Kidney (tissue), 14 donors: ENCODE data around the gene RASGRF1. TPM values are rescaled to one million over a fixed set of nuclear protein-coding genes. Genes with fewer than 3 reads are reported as not detected.

ENCODE experiments used
- DNase-seq, 5 donors: peaks; one replicate each; pipeline ENCODE4 v3.0.0-alpha.2; 2013 to 2020
- FAIRE-seq: peaks from 2 replicates; lab custom pipeline; 2012; peaks lifted over from hg19 to GRCh38; lab: Jason Lieb, UNC
- H3K27ac ChIP-seq, 2 donors: one replicate each; pipeline ENCODE4 v1.7.0; 2013; ENCODE audit warnings: low read depth in 2 of 2, low read length in 2 of 2, inconsistent platforms in 1 of 2
- H3K27me3 ChIP-seq: one replicate; pipeline ENCODE4 v1.7.1; 2013; ENCODE audit warnings: low read length, inconsistent platforms; ENCODE audit not compliant: control insufficient read depth, insufficient read depth
- H3K36me3 ChIP-seq, 3 donors: one replicate each; pipeline versions ENCODE4 v1.7.0 to v1.7.1; 2013; ENCODE audit warnings: low read length in 3 of 3, control low read depth in 1 of 3, inconsistent platforms in 1 of 3; ENCODE audit not compliant: insufficient read depth in 3 of 3, control insufficient read depth in 2 of 3
- H3K4me1 ChIP-seq, 3 donors: one replicate each; pipeline versions ENCODE4 v1.7.0 to v1.7.1; 2013; ENCODE audit warnings: low read length in 3 of 3, inconsistent platforms in 1 of 3, low read depth in 1 of 3; ENCODE audit not compliant: control insufficient read depth in 2 of 3, insufficient read depth in 2 of 3
- H3K4me3 ChIP-seq, 3 donors: one replicate each; pipeline versions ENCODE4 v1.7.0 to v1.8.1; 2013; ENCODE audit warnings: low read length in 3 of 3, control low read depth in 1 of 3, inconsistent platforms in 1 of 3
- H3K9ac ChIP-seq, 3 donors: one replicate each; pipeline versions ENCODE4 v1.7.0 to v1.7.1; 2013; ENCODE audit warnings: low read length in 3 of 3, control low read depth in 1 of 3, inconsistent platforms in 1 of 3
- H3K9me3 ChIP-seq, 3 donors: one replicate each; pipeline versions ENCODE4 v1.7.0 to v1.7.1; 2013; ENCODE audit warnings: low read length in 3 of 3, control low read depth in 1 of 3, inconsistent platforms in 1 of 3; ENCODE audit not compliant: control insufficient read depth in 2 of 3, insufficient read depth in 1 of 3
- intact Hi-C: fragments of 100-400 bp; cut with DNase I; formaldehyde crosslinking; loops from one replicate; pipeline ENCODE4 v1.11.1; 2022
- polyA plus RNA-seq: library from polyadenylated mRNA; stranded (reverse); fragments of 350-450 nt; fragmentation: Illumina TruSeq; extraction: RNeasy Lipid Tissue Mini Kit (QIAGEN cat#74804); gene quantifications from one replicate; pipeline ENCODE4 v1.2.3, GENCODE V29; 2014; ENCODE audit warnings: low read depth, low replicate concordance; ENCODE audit not compliant: insufficient read depth
- total RNA-seq: library from RNA; stranded (reverse); fragmentation: NEBNext Ultra II Directional; extraction: Animal tissue kit (Norgen Biotek cat#: 25700); gene quantifications from one replicate; pipeline ENCODE4 v1.2.1, GENCODE V29; 2021
- TF ChIP-seq, protein P1 (sequence below): IDR thresholded peaks from 3 replicates; pipeline ENCODE4 v1.5.1; 2012; ENCODE audit warnings: mild to moderate bottlenecking, moderate library complexity, borderline replicate concordance; ENCODE audit not compliant: insufficient read depth; ENCODE audit errors: extremely low read depth
- donor health status: control.
- donor health status: control.
- donor health status: control.
- donor health status: control.
- donor health status: control.
- donor health status: DM: yes; HTN: yes; CAD: no.
- donor health status: Normal renal cell carcinoma (clear cell type).

Gene RASGRF1
- total and polyA plus RNA-seq, 2 donors from 2014 or later: 0.98 to 4.2 TPM

DNA sequence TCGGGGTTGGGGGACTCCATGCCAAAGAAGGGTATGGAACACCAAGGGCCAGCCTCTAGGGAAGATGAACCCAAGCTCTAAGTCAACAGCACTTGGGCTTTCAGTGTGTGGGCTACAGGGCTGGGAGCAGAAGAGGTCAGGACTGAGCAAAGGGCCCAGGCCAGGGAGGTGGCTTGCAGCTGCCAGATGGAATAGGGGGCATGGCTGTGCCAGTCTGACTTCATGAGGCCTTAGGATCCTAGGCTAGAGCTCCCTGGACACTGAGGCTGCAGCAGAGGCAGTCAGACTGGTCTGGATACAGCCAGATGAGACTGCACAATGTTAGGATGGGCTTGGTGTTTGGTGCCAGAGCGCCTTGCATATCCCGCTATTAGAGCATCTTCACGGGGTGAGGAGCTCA lies 3.8 kb downstream of the RASGRF1 start:
- FAIRE-seq (no peak), DNase-seq (peak in 1 of 5 donors; percentile 11)
- H3K9ac ChIP-seq: no peak overlapping the region
- no peaks in the 10 kb centered on the region for H3K9me3 ChIP-seq
- peaks cover 19% of the 10 kb centered on the region for H3K27me3 ChIP-seq
- H3K4me1 ChIP-seq: peaks cover 0 to 7% (median 0%) of the 10 kb centered on the region in 3 donors
- intact Hi-C loops: no loop called here
- no peak overlapping the region for H3K27ac ChIP-seq
- H3K36me3 ChIP-seq: no peaks in the 10 kb centered on the region
- H3K4me3 ChIP-seq: no peak overlapping the region
- TF ChIP-seq, protein P1, sequence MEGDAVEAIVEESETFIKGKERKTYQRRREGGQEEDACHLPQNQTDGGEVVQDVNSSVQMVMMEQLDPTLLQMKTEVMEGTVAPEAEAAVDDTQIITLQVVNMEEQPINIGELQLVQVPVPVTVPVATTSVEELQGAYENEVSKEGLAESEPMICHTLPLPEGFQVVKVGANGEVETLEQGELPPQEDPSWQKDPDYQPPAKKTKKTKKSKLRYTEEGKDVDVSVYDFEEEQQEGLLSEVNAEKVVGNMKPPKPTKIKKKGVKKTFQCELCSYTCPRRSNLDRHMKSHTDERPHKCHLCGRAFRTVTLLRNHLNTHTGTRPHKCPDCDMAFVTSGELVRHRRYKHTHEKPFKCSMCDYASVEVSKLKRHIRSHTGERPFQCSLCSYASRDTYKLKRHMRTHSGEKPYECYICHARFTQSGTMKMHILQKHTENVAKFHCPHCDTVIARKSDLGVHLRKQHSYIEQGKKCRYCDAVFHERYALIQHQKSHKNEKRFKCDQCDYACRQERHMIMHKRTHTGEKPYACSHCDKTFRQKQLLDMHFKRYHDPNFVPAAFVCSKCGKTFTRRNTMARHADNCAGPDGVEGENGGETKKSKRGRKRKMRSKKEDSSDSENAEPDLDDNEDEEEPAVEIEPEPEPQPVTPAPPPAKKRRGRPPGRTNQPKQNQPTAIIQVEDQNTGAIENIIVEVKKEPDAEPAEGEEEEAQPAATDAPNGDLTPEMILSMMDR: no peak

DNA sequence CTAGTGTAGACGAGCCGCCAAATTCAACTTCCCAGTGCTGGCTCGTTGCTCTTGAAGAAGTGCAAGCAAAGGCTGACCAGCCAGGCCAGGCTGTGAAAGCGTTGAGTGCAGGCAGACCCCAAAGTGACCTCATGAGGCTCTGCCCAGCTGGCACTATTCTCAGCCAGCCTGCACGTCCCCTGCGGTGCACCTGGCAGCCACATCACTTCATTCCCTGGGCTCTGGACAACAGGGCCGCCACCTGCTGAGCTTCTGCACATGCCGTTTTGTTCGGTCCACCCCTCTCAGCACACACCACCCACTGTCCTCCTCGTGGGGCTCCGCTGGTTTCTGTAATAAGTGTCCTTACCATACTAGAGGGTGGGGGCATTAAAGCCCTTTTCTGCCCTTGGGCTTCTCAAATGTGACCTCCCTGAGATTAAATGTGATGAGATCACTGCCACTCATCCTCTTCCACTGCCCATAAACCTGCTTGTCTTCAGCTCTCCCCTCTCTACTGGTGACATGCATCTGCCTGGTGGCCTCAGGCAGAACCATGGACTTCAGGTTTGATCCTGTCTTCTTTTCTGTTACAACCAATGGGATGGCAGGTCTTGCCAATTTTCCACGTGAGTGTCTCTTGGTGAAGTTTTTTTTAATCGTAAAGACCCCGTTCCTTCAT lies 6.1 kb downstream of the RASGRF1 start:
- DNase-seq (peak in 1 of 5 donors; percentile 24), FAIRE-seq (no peak)
- TF ChIP-seq, protein P1: no peak
- Histone ChIP-seq H3K36me3 (no peaks in the 10 kb centered on the region), H3K4me3 (no peak overlapping the region), H3K9ac (no peak overlapping the region), H3K27me3 (peaks cover 13% of the 10 kb centered on the region), H3K27ac (no peak overlapping the region), H3K4me1 (no peaks in the 10 kb centered on the region), H3K9me3 (no peaks in the 10 kb centered on the region)
- intact Hi-C loops: no loop called here

DNA sequence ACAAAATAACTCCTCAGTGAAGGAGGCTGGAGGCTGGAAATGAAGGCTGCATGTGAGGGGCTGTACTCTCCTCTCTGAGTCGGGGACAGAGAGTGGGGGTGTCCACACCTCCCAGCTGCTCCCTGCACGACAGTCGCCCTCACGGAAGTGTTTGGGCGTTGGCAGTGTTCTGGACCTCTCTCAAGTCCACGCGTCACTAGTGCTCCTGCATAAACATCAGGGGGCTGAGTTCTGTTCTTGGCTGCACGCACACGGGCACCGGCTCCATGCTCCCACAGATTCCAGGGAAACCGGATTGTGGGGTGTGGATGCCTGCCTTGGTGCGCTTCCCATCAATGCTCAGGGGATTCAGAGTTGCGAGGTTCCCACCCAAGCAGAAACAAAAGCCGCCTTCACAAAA lies 7.4 kb downstream of the RASGRF1 start:
- TF ChIP-seq, protein P1: no peak
- H3K4me1 ChIP-seq: no peaks in the 10 kb centered on the region
- no peak overlapping the region for H3K27ac ChIP-seq
- H3K36me3 ChIP-seq: no peaks in the 10 kb centered on the region
- no peak overlapping the region for H3K9ac ChIP-seq
- H3K27me3 ChIP-seq: peaks cover 4% of the 10 kb centered on the region
- H3K9me3 ChIP-seq: no peaks in the 10 kb centered on the region
- DNase-seq: peak in 1 of 5 donors; percentile 5
- no peak for FAIRE-seq
- H3K4me3 ChIP-seq: no peak overlapping the region
- intact Hi-C loops: no loop called here
